ENCODE data around the gene SMARCD1.

The SMARCD1 gene

DNA sequence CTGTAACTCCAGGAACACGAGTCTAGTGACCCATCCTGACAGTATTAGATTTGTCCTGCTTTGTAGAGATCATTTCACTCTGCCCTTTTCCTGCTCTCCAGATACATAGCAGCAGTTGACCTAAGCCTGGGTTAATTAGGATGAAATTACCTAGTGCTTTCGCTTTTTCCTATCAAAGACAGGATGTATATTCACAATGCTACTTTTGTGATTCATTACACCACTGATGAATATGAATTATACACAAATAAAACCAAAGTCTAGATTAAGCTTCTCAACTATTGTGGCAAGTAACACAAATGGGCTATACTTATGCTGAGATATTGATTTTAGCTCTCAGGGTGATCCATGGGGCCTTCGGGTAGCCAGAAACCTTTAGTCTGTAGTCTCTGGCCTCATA is 64.2 kb downstream of the SMARCD1 start:
- Histone ChIP-seq H4K20me1 (ENCODE audit: insufficient read depth) (no peaks in the 10 kb centered on the region), H3K27ac (no peak overlapping the region), H3K4me1 (ENCODE audit: low read depth, poor library complexity, severe bottlenecking) (no peaks in the 10 kb centered on the region), H2AFZ (ENCODE audit: low read depth) (no peak overlapping the region), H3K9ac (no peak overlapping the region), H3K36me3 (ENCODE audit: insufficient read depth) (no peaks in the 10 kb centered on the region), H3K4me2 (no peak overlapping the region), H3K4me3 (IDR thresholded peaks at IDR 0.05; ENCODE audit: insufficient read depth, low read depth, low read length) (no peak overlapping the region), H3K79me2 (ENCODE audit: insufficient read depth, low read depth) (peaks cover 2% of the 10 kb centered on the region; the same call in 1 of the 2 replicates), H3K27me3 (ENCODE audit: insufficient read depth, low read depth) (no peaks in the 10 kb centered on the region)
- TF ChIP-seq, protein P1, sequence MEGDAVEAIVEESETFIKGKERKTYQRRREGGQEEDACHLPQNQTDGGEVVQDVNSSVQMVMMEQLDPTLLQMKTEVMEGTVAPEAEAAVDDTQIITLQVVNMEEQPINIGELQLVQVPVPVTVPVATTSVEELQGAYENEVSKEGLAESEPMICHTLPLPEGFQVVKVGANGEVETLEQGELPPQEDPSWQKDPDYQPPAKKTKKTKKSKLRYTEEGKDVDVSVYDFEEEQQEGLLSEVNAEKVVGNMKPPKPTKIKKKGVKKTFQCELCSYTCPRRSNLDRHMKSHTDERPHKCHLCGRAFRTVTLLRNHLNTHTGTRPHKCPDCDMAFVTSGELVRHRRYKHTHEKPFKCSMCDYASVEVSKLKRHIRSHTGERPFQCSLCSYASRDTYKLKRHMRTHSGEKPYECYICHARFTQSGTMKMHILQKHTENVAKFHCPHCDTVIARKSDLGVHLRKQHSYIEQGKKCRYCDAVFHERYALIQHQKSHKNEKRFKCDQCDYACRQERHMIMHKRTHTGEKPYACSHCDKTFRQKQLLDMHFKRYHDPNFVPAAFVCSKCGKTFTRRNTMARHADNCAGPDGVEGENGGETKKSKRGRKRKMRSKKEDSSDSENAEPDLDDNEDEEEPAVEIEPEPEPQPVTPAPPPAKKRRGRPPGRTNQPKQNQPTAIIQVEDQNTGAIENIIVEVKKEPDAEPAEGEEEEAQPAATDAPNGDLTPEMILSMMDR (conservative IDR thresholded peaks at IDR 0.05; ENCODE audit: low read depth, low read length): no peak
